ENCODE results near the gene VAV1. TPM values are rescaled to one million over a fixed set of nuclear protein-coding genes. Genes with fewer than 3 reads are reported as not detected.
A peak's percentile ranks its signal among the peaks of the same experiment; 100 is the strongest.

Gene VAV1
- total and polyA plus RNA-seq, 9 donors = 0.71 to 5.0 (median 2.0) TPM

DNA sequence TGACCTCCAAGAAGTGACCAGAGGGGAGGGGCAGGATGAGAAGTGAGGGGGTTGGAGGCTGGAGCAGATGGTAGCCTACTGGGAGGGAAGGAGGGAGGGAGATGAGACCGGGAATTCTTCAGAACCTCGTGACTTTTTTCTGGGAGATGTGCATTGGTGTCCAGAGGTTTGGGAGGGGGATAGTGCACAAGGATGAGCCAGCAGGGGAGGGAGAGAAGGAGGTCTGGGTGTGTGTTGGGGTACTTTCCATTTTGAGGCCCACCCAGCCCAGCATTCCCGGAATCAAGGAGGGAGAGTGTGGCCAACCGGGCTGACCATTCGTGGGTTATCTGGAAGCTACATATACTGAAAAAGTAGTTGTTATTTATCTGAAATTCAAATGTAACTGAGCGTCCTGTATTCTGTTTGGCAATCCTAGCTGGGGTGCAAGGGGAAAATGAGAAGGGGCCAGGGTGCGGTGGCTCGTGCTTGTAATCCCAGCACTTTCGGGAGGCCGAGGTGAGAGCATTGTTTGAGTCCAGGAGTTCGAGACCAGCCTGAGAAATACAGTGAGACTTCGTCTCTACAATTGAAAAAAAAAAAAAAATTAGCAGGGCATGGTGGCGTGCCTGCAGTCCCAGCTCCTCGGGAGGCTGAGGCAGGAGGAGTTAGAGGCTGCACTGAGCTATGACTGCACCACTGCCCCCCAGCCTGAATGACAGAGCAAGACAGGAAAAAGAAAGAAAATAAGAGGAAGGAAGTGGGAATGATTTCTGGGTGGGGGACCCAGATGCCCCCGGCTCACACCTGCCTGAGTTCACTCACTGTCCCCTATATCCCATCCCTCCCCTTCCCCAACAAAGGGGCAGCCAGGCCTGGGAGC lies 47.6 kb upstream of the VAV1 start:
- Histone ChIP-seq H3K27ac (peak overlapping the region in 1 of 2 donors; percentile 40), H3K36me3 (no peaks in the 10 kb centered on the region), H3K9me3 (no peaks in the 10 kb centered on the region), H3K4me1 (ENCODE audit: insufficient read depth) (peaks cover 5% of the 10 kb centered on the region), H3K4me3 (no peak overlapping the region), H3K27me3 (no peaks in the 10 kb centered on the region)
- TF ChIP-seq POLR2A (IDR thresholded peaks at IDR 0.05) (no peak), EP300 (IDR thresholded peaks at IDR 0.05) (no peak), CTCF (IDR thresholded peaks at IDR 0.05) (no peak)
- WGBS, 3 donors = 43 to 60% (median 45%) methylated on average over 15 of the region's 15 CpGs
- DNase-seq = peak in 1 of 5 donors; percentile 30
- intact Hi-C loops (cut with DNase I) = no loop called here

- H3K4me3 ChIP-seq = no peak overlapping the region
- WGBS, 3 donors = 81 to 83% (median 83%) methylated on average over 16 of the region's 16 CpGs
- H3K27ac ChIP-seq = peak overlapping the region in 1 of 2 donors; percentile 40
- no peak for TF ChIP-seq EP300 (IDR thresholded peaks at IDR 0.05)
- TF ChIP-seq POLR2A (IDR thresholded peaks at IDR 0.05) = no peak
- no peak for TF ChIP-seq CTCF (IDR thresholded peaks at IDR 0.05)
- no peaks in the 10 kb centered on the region for H3K9me3 ChIP-seq
- H3K4me1 ChIP-seq (ENCODE audit: insufficient read depth) = peaks cover 4% of the 10 kb centered on the region
- H3K27me3 ChIP-seq = no peaks in the 10 kb centered on the region
- no peak for DNase-seq
- intact Hi-C loops (cut with DNase I) = no loop called here
- no peaks in the 10 kb centered on the region for H3K36me3 ChIP-seq
Observed at GRCh38 chr19:6725513-6726231, 46.8 kb upstream of the VAV1 start.

GRCh38 chr19:6728346-6728745 lies 44.2 kb upstream of the VAV1 start:
- no peaks in the 10 kb centered on the region for H3K36me3 ChIP-seq
- TF ChIP-seq POLR2A (IDR thresholded peaks at IDR 0.05) = no peak
- no peak for TF ChIP-seq CTCF (IDR thresholded peaks at IDR 0.05)
- TF ChIP-seq EP300 (IDR thresholded peaks at IDR 0.05) = no peak
- no peaks in the 10 kb centered on the region for H3K27me3 ChIP-seq
- 37 to 53% (median 44%) methylated on average over 8 of the region's 8 CpGs for WGBS, 3 donors
- intact Hi-C loops (cut with DNase I) = no loop called here
- no peaks in the 10 kb centered on the region for H3K9me3 ChIP-seq
- DNase-seq = peak in 1 of 5 donors; percentile 17
- no peak overlapping the region for H3K4me3 ChIP-seq
- H3K4me1 ChIP-seq (ENCODE audit: insufficient read depth) = peaks cover 2% of the 10 kb centered on the region
- H3K27ac ChIP-seq = no peak overlapping the region

DNA sequence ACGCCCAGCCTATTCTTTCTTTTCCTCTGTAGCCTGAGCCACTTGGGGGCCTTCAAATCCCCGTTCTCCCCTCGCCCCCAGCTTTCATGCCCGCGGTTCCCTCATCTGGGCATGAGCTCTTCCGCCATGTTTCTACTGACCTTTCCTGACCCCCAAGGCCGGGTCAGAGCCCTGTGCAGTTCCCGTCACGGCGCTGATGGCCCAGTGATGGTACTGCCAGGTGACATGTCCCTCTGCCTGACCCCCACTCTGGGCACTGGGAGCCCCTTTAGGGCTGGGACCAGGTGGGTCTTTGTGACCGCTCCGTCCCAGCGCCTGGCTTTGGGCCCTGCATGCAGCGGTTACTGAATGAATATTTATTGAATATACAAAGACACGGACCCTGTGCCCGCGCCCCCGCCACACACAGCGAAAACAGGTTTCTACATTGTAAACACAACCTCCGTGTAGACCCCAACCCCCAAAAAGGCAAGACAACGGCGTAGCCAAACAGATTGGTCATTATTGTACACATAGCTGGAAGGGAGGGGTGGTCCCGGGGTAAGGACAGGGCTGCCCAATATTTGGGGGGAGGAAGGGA lies 42.8 kb upstream of the VAV1 start:
- peak overlapping the region in 1 of 2 donors; percentile 88 for H3K27ac ChIP-seq

More for the DNA sequence above, 42.8 kb upstream of the VAV1 start:
- Histone ChIP-seq H3K27me3 (no peaks in the 10 kb centered on the region), H3K9me3 (no peaks in the 10 kb centered on the region), H3K36me3 (no peaks in the 10 kb centered on the region), H3K4me1 (ENCODE audit: insufficient read depth) (peaks cover 2% of the 10 kb centered on the region), H3K4me3 (peak overlapping the region; percentile 21)
- intact Hi-C loops (cut with DNase I) = no loop called here
- TF ChIP-seq EP300 (IDR thresholded peaks at IDR 0.05) (no peak), CTCF (IDR thresholded peaks at IDR 0.05) (no peak), POLR2A (IDR thresholded peaks at IDR 0.05) (no peak)
- WGBS, 3 donors = 82 to 85% (median 83%) methylated on average over 23 of the region's 23 CpGs
- DNase-seq = peak in 1 of 5 donors; percentile 50

Data from ovary (tissue), 9 donors.